GM12878 (cell line): ENCODE measurements around the gene KRTAP10-3. TPM values are rescaled to one million over a fixed set of nuclear protein-coding genes. Genes with fewer than 3 reads are reported as not detected.

Experiments
- REST ChIP-seq: IDR thresholded peaks from 2 replicates; pipeline ENCODE4 v1.6.1; 2012; ENCODE audit warnings: mild to moderate bottlenecking, low read depth, low read length
- TCF3 ChIP-seq: IDR thresholded peaks from 2 replicates; pipeline ENCODE4 v1.6.1; 2012; ENCODE audit warnings: low read depth, mild to moderate bottlenecking, low read length, borderline replicate concordance; ENCODE audit not compliant: insufficient read depth
- polyA plus RNA-seq, 11 experiments: library from polyadenylated mRNA; depleted of rRNA in 4 of 11; unstranded in 6 of 11; stranded (reverse) in 5 of 11; fragments of >200 nt; fragmentation: Nextera tagmentation in 4 of 11; fragmentation: Illumina TruSeq in 1 of 11; extraction: Ambion mirVana in 4 of 11; extraction: Trizol in 1 of 11; gene quantifications; 1 replicate in 1 of 11; 2 replicates in 10 of 11; pipeline versions ENCODE4 v1.2.1 to v1.2.3, GENCODE V29; 2011 to 2016; ENCODE audit warnings: inconsistent platforms in 2 of 11, missing spikeins in 2 of 11, low read depth in 1 of 11
- total RNA-seq, 4 experiments: library from RNA; depleted of rRNA in 3 of 4; stranded (reverse); fragments of >200 nt in 3 of 4; fragmentation: Illumina TruSeq in 1 of 4; extraction: Trizol in 1 of 4; gene quantifications; 2 replicates each; pipeline versions ENCODE4 v1.2.1 to v1.2.3, GENCODE V29; 2013 to 2021
- TF ChIP-seq, protein P1 (sequence below): fragments of 450-650 bp; IDR thresholded peaks from 2 replicates; pipeline ENCODE4 v1.6.1; 2016; ENCODE audit warnings: mild to moderate bottlenecking
- TF ChIP-seq, protein P2 (sequence below): fragments of 450-650 bp; IDR thresholded peaks from 2 replicates; pipeline ENCODE4 v1.6.1; 2017; ENCODE audit warnings: antibody characterized with exemption, mild to moderate bottlenecking, moderate library complexity

The KRTAP10-3 gene
- total and polyA plus RNA-seq, 10 of the 15 experiments (the other 5 are each of a cell fraction or from before 2014, with no cell fraction given): not detected

DNA sequence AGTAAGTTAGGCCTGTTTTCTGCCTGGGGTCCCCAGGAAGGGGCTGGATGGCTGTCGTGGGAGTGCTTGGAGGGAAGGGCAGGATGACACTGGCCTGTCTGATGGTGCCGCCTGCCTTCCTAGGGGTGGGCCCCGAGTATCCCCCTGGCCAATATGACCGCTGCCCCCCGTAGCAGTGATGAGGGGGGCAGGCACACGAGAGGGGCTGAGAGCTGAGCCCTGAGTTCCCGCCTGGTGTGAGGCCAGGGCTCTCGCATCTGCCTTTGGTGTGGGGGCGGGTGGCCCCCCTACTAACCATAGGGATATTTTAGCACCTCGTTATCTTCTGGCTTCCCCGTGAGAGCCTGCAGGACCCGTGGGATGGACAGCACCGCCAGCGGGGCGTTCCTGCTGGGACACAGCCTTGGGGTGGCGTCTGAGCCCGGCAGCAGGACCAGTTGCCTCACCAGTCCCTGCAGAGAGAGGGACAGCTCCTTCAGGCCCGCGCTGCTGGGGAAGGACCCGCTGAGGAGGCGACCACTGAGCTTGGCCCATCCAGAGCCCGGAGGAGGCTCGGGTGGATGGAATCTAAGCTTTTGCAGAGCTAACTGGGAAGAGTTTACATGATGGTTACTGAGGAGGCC is 29.0 kb downstream of the KRTAP10-3 start (continued):
- TF ChIP-seq REST: no peak
- TF ChIP-seq, protein P1, sequence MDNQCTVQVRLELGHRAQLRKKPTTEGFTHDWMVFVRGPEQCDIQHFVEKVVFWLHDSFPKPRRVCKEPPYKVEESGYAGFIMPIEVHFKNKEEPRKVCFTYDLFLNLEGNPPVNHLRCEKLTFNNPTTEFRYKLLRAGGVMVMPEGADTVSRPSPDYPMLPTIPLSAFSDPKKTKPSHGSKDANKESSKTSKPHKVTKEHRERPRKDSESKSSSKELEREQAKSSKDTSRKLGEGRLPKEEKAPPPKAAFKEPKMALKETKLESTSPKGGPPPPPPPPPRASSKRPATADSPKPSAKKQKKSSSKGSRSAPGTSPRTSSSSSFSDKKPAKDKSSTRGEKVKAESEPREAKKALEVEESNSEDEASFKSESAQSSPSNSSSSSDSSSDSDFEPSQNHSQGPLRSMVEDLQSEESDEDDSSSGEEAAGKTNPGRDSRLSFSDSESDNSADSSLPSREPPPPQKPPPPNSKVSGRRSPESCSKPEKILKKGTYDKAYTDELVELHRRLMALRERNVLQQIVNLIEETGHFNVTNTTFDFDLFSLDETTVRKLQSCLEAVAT: no peak
- TF ChIP-seq, protein P2, sequence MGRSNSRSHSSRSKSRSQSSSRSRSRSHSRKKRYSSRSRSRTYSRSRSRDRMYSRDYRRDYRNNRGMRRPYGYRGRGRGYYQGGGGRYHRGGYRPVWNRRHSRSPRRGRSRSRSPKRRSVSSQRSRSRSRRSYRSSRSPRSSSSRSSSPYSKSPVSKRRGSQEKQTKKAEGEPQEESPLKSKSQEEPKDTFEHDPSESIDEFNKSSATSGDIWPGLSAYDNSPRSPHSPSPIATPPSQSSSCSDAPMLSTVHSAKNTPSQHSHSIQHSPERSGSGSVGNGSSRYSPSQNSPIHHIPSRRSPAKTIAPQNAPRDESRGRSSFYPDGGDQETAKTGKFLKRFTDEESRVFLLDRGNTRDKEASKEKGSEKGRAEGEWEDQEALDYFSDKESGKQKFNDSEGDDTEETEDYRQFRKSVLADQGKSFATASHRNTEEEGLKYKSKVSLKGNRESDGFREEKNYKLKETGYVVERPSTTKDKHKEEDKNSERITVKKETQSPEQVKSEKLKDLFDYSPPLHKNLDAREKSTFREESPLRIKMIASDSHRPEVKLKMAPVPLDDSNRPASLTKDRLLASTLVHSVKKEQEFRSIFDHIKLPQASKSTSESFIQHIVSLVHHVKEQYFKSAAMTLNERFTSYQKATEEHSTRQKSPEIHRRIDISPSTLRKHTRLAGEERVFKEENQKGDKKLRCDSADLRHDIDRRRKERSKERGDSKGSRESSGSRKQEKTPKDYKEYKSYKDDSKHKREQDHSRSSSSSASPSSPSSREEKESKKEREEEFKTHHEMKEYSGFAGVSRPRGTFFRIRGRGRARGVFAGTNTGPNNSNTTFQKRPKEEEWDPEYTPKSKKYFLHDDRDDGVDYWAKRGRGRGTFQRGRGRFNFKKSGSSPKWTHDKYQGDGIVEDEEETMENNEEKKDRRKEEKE: no peak
- TF ChIP-seq TCF3: no peak
